ENCODE data around the gene UBQLNL.

The UBQLNL gene

DNA sequence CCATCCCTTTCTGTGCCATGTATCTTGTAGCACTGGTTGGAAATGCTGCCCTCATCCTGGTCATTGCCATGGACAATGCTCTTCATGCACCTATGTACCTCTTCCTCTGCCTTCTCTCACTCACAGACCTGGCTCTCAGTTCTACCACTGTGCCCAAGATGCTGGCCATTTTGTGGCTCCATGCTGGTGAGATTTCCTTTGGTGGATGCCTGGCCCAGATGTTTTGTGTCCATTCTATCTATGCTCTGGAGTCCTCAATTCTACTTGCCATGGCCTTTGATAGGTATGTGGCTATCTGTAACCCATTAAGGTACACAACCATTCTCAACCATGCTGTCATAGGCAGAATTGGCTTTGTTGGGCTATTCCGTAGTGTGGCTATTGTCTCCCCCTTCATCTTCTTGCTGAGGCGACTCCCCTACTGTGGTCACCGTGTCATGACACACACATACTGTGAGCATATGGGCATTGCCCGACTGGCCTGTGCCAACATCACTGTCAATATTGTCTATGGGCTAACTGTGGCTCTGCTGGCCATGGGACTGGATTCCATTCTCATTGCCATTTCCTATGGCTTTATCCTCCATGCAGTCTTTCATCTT lies 27.6 kb downstream of the UBQLNL start:
- Histone ChIP-seq H3K36me3 (ENCODE audit: control insufficient read depth in 1 of 2, insufficient read depth in 2 of 2, low read length in 2 of 2) (no peaks in the 10 kb centered on the region), H3K27ac (ENCODE audit: low read depth, low read length) (no peak overlapping the region), H3K9me3 (ENCODE audit: control insufficient read depth in 1 of 2, low read length in 2 of 2) (no peaks in the 10 kb centered on the region), H3K4me3 (ENCODE audit: low read depth in 1 of 2, low read length in 2 of 2) (no peak overlapping the region), H3K4me1 (ENCODE audit: control insufficient read depth in 1 of 2, insufficient read depth in 2 of 2, low read length in 2 of 2) (no peaks in the 10 kb centered on the region), H3K27me3 (ENCODE audit: control insufficient read depth in 1 of 2, insufficient read depth in 2 of 2, low read length in 2 of 2) (no peaks in the 10 kb centered on the region), H3K9ac (ENCODE audit: low read depth in 1 of 2, low read length in 2 of 2) (no peak overlapping the region)

DNA sequence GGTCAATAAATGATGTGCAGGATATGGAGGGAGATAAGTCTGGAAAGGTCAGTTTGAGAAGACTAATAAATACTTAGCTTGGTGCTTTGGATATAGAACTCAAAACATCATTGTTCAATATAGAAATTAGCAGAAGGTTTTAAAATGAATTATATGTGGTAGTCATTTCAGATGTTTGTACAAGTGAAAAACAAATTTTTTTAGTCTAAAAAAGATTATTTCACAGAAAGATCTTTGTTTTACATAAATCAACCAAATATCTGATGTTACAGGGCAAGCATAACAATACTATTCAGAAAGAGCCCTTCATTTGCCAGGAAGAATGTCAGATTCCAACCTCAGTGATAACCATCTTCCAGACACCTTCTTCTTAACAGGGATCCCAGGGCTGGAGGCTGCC lies 28.1 kb downstream of the UBQLNL start, which contains the start of gene OR52D1:
OR52D1 (plus strand) TSS at position 301 of the 400 bp plus-strand sequence; CDS start at position 323, 22 bp downstream.
- H3K27ac ChIP-seq (ENCODE audit: low read depth, low read length) = no peak within 1 kb of the TSS
- no peaks in the 10 kb centered on the region for H3K9me3 ChIP-seq (ENCODE audit: control insufficient read depth in 1 of 2, low read length in 2 of 2)
- no peaks in the 10 kb centered on the region for H3K27me3 ChIP-seq (ENCODE audit: control insufficient read depth in 1 of 2, insufficient read depth in 2 of 2, low read length in 2 of 2)
- H3K36me3 ChIP-seq (ENCODE audit: control insufficient read depth in 1 of 2, insufficient read depth in 2 of 2, low read length in 2 of 2) = no peaks in the 10 kb centered on the region
- no peaks in the 10 kb centered on the region for H3K4me1 ChIP-seq (ENCODE audit: control insufficient read depth in 1 of 2, insufficient read depth in 2 of 2, low read length in 2 of 2)
- H3K9ac ChIP-seq (ENCODE audit: low read depth in 1 of 2, low read length in 2 of 2) = no peak within 1 kb of the TSS
- no peak within 1 kb of the TSS for H3K4me3 ChIP-seq (ENCODE audit: low read depth in 1 of 2, low read length in 2 of 2)

DNA sequence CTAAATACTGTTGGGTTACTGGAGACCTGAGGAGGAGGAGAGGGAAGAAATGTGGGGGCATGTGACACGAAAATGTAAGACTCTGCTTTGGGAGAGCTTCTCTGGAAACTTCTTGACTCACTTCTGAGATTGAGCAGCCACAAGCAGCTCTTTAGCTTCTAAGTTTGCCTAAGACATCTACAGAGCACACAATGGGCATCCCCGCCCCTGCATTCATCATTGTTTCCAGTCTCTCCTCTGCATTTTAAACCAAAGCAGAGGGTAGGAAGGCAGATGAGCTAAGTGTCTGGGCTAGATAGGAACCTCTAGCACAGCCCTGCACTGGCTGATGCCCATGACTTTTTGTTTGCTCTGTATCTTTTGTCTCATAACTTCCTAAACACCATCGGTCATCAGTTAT lies 30.1 kb downstream of the UBQLNL start:
- H3K27ac ChIP-seq (ENCODE audit: low read depth, low read length) = no peak overlapping the region
- H3K4me1 ChIP-seq (ENCODE audit: control insufficient read depth in 1 of 2, insufficient read depth in 2 of 2, low read length in 2 of 2) = no peaks in the 10 kb centered on the region
- no peaks in the 10 kb centered on the region for H3K27me3 ChIP-seq (ENCODE audit: control insufficient read depth in 1 of 2, insufficient read depth in 2 of 2, low read length in 2 of 2)
- no peak overlapping the region for H3K9ac ChIP-seq (ENCODE audit: low read depth in 1 of 2, low read length in 2 of 2)
- H3K36me3 ChIP-seq (ENCODE audit: control insufficient read depth in 1 of 2, insufficient read depth in 2 of 2, low read length in 2 of 2) = no peaks in the 10 kb centered on the region
- H3K4me3 ChIP-seq (ENCODE audit: low read depth in 1 of 2, low read length in 2 of 2) = no peak overlapping the region
- no peaks in the 10 kb centered on the region for H3K9me3 ChIP-seq (ENCODE audit: control insufficient read depth in 1 of 2, low read length in 2 of 2)

DNA sequence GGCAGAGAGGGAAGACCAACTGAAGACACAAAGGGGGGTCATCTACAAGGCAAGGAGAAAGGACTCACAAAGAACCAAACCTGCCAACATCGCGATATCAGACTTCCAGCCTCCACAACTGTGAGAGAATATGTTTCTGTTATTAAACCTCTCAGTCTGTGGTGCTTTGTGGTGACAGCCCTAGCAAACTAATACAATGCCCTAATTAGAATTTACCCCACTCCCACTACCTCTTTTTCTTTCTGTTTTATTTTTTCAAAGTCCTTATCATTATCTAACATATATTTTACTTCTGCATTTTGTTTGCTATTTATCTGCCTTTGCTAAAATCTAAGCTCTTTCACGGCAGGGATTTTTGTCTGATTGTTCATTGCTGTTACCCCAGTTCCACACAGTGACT lies 30.5 kb downstream of the UBQLNL start:
- Histone ChIP-seq H3K27me3 (ENCODE audit: control insufficient read depth in 1 of 2, insufficient read depth in 2 of 2, low read length in 2 of 2) (no peaks in the 10 kb centered on the region), H3K27ac (ENCODE audit: low read depth, low read length) (no peak overlapping the region)

DNA sequence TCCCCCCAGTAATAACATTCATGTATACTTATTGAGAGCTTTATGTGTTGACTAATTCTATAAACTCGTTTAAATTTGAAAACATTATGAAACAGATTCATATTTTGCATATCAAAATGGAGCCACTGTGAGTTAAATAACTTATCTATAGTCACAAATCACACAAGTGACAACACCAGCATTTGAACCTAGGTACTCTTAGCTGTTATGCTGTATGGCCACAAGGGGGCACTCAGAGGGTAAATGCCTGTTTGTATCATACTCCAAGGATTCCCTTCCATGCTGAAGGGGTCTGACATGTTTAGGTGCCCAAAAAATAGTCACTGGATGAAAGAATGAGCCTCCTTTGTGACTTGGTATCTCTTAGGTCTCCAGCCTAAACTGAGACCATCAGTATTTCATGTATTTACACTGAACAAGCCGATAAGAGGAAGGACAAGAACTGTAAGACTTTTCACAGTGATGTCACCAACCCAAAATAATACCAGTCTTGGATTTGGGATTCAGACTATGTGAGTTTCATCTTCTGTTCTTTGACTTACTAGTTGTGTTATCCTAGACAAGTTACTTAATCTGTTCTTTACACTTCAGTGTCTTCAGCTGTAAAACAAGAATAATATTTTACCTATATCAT lies 40.2 kb downstream of the UBQLNL start:
- H3K9ac ChIP-seq (ENCODE audit: low read depth in 1 of 2, low read length in 2 of 2) = no peak overlapping the region
- no peaks in the 10 kb centered on the region for H3K27me3 ChIP-seq (ENCODE audit: control insufficient read depth in 1 of 2, insufficient read depth in 2 of 2, low read length in 2 of 2)
- no peak overlapping the region for H3K4me3 ChIP-seq (ENCODE audit: low read depth in 1 of 2, low read length in 2 of 2)
- no peaks in the 10 kb centered on the region for H3K4me1 ChIP-seq (ENCODE audit: control insufficient read depth in 1 of 2, insufficient read depth in 2 of 2, low read length in 2 of 2)
- no peak overlapping the region for H3K27ac ChIP-seq (ENCODE audit: low read depth, low read length)
- H3K36me3 ChIP-seq (ENCODE audit: control insufficient read depth in 1 of 2, insufficient read depth in 2 of 2, low read length in 2 of 2) = no peaks in the 10 kb centered on the region
- no peaks in the 10 kb centered on the region for H3K9me3 ChIP-seq (ENCODE audit: control insufficient read depth in 1 of 2, low read length in 2 of 2)

More for the DNA sequence above, 30.5 kb downstream of the UBQLNL start:
- no peaks in the 10 kb centered on the region for H3K4me1 ChIP-seq (ENCODE audit: control insufficient read depth in 1 of 2, insufficient read depth in 2 of 2, low read length in 2 of 2)
- no peaks in the 10 kb centered on the region for H3K9me3 ChIP-seq (ENCODE audit: control insufficient read depth in 1 of 2, low read length in 2 of 2)
- H3K36me3 ChIP-seq (ENCODE audit: control insufficient read depth in 1 of 2, insufficient read depth in 2 of 2, low read length in 2 of 2) = no peaks in the 10 kb centered on the region
- no peak overlapping the region for H3K4me3 ChIP-seq (ENCODE audit: low read depth in 1 of 2, low read length in 2 of 2)
- H3K9ac ChIP-seq (ENCODE audit: low read depth in 1 of 2, low read length in 2 of 2) = no peak overlapping the region

DNA sequence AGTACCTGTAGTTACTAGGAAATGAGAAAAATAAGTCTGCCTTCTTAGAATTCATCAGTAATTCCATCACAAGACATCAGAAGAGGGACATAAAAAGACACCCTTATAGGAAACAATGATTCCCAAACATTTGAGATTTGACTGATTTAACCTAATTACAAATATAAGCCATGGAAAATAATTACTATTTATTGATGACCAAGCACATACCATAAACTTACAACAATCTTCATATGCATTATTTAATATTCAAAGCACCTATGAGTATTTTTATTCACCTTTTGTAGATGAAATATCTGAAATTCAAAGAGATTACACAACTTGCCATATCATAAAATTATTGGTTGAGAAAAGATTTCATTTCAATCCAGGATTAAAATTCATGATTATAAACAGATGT lies 42.6 kb downstream of the UBQLNL start:
- no peak overlapping the region for H3K4me3 ChIP-seq (ENCODE audit: low read depth in 1 of 2, low read length in 2 of 2)
- H3K9me3 ChIP-seq (ENCODE audit: control insufficient read depth in 1 of 2, low read length in 2 of 2) = no peaks in the 10 kb centered on the region
- no peak overlapping the region for H3K27ac ChIP-seq (ENCODE audit: low read depth, low read length)
- H3K36me3 ChIP-seq (ENCODE audit: control insufficient read depth in 1 of 2, insufficient read depth in 2 of 2, low read length in 2 of 2) = no peaks in the 10 kb centered on the region
- H3K27me3 ChIP-seq (ENCODE audit: control insufficient read depth in 1 of 2, insufficient read depth in 2 of 2, low read length in 2 of 2) = no peaks in the 10 kb centered on the region
- no peak overlapping the region for H3K9ac ChIP-seq (ENCODE audit: low read depth in 1 of 2, low read length in 2 of 2)
- no peaks in the 10 kb centered on the region for H3K4me1 ChIP-seq (ENCODE audit: control insufficient read depth in 1 of 2, insufficient read depth in 2 of 2, low read length in 2 of 2)

DNA sequence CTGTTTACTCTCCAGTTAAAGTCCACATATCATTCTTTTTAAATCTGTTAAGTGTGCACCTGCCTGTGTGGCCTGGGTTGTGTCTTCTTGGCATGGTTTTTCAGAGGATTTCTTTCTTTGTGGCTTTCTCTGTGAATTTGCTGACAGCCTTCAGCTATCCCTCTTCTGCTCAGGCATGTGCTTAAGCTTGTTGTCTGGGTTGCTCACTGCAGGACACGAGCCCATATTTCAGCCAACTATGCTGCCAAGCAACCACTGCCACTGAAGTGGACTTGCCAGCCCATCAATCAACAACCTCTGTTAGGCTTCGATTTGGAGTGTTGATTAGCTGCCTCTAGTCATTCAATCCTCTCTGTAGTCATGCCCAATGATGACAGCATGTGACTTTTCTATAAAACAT lies 49.0 kb downstream of the UBQLNL start:
- H3K27ac ChIP-seq (ENCODE audit: low read depth, low read length) = no peak overlapping the region
- H3K4me1 ChIP-seq (ENCODE audit: control insufficient read depth in 1 of 2, insufficient read depth in 2 of 2, low read length in 2 of 2) = no peaks in the 10 kb centered on the region
- no peak overlapping the region for H3K4me3 ChIP-seq (ENCODE audit: low read depth in 1 of 2, low read length in 2 of 2)
- no peaks in the 10 kb centered on the region for H3K36me3 ChIP-seq (ENCODE audit: control insufficient read depth in 1 of 2, insufficient read depth in 2 of 2, low read length in 2 of 2)
- H3K27me3 ChIP-seq (ENCODE audit: control insufficient read depth in 1 of 2, insufficient read depth in 2 of 2, low read length in 2 of 2) = no peaks in the 10 kb centered on the region
- H3K9me3 ChIP-seq (ENCODE audit: control insufficient read depth in 1 of 2, low read length in 2 of 2) = no peaks in the 10 kb centered on the region
- H3K9ac ChIP-seq (ENCODE audit: low read depth in 1 of 2, low read length in 2 of 2) = no peak overlapping the region

Measured in duodenal mucosa (tissue), 2 donors.